ENCODE data around the gene TARBP2.
A peak's percentile ranks its signal among the peaks of the same experiment; 100 is the strongest.

TARBP2 gene

GRCh38 chr12:53451661-53452158 lies 49.4 kb upstream of the TARBP2 start, which contains the start of gene PCBP2:
TSS of gene PCBP2 (plus strand) at chr12:53452102. CDS start at chr12:53454801, 2,699 bp downstream.
- TF ChIP-seq TCF4 (CRISPR knock-in tag; IDR thresholded peaks at IDR 0.05; ENCODE audit: borderline replicate concordance) (no peak), GLIS3 (CRISPR knock-in tag; IDR thresholded peaks at IDR 0.05) (no peak), ESRRG (CRISPR knock-in tag; IDR thresholded peaks at IDR 0.05) (no peak), SNAI2 (CRISPR knock-in tag; IDR thresholded peaks at IDR 0.05) (no peak)
- peak; percentile 96 for ATAC-seq

- peak; percentile 68 for ATAC-seq
- TF ChIP-seq ISL1 (CRISPR knock-in tag; IDR thresholded peaks at IDR 0.05) (no peak), RARB (CRISPR knock-in tag; IDR thresholded peaks at IDR 0.05) (no peak), GLIS3 (CRISPR knock-in tag; IDR thresholded peaks at IDR 0.05) (no peak), ZC3H10 (CRISPR knock-in tag; IDR thresholded peaks at IDR 0.05) (no peak), PPARA (CRISPR knock-in tag; IDR thresholded peaks at IDR 0.05; ENCODE audit: borderline replicate concordance) (no peak), OSR1 (CRISPR knock-in tag; IDR thresholded peaks at IDR 0.05) (no peak), CREB5 (CRISPR knock-in tag; IDR thresholded peaks at IDR 0.05; ENCODE audit: low read depth) (0 out of 2 replicates have a peak, but pooled peaks have one; percentile 15), ZNF565 (CRISPR knock-in tag; conservative IDR thresholded peaks at IDR 0.05; ENCODE audit: low read depth) (no peak), CSRNP3 (CRISPR knock-in tag; IDR thresholded peaks at IDR 0.05) (no peak), CSDC2 (CRISPR knock-in tag; IDR thresholded peaks at IDR 0.05) (no peak), ZNF8 (CRISPR knock-in tag; IDR thresholded peaks at IDR 0.05) (0 out of 2 replicates have a peak, but pooled peaks have one; percentile 14), PATZ1 (CRISPR knock-in tag; IDR thresholded peaks at IDR 0.05; ENCODE audit: borderline replicate concordance) (peak; percentile 90; the same call in 1 of the 2 replicates), TCF4 (CRISPR knock-in tag; IDR thresholded peaks at IDR 0.05; ENCODE audit: borderline replicate concordance) (no peak), POU6F1 (CRISPR knock-in tag; IDR thresholded peaks at IDR 0.05; ENCODE audit: borderline replicate concordance, low read depth) (no peak), TOX (CRISPR knock-in tag; IDR thresholded peaks at IDR 0.05; ENCODE audit: borderline replicate concordance) (no peak), SNAI2 (CRISPR knock-in tag; IDR thresholded peaks at IDR 0.05) (no peak), ESRRG (CRISPR knock-in tag; IDR thresholded peaks at IDR 0.05) (no peak), BACH2 (CRISPR knock-in tag; IDR thresholded peaks at IDR 0.05; ENCODE audit: borderline replicate concordance) (no peak), ZFP3 (CRISPR knock-in tag; IDR thresholded peaks at IDR 0.05) (no peak), ZFP30 (CRISPR knock-in tag; IDR thresholded peaks at IDR 0.05) (no peak), ARNTL (CRISPR knock-in tag; IDR thresholded peaks at IDR 0.05; ENCODE audit: borderline replicate concordance, low read depth) (no peak)
Observed at GRCh38 chr12:53452159-53453077, 48.7 kb upstream of the TARBP2 start.

GRCh38 chr12:53453953-53454640 lies 47.0 kb upstream of the TARBP2 start:
- ATAC-seq = no peak
- TF ChIP-seq BACH2 (CRISPR knock-in tag; IDR thresholded peaks at IDR 0.05; ENCODE audit: borderline replicate concordance) (no peak), RARB (CRISPR knock-in tag; IDR thresholded peaks at IDR 0.05) (no peak; the same call in 1 of the 2 replicates), POU6F1 (CRISPR knock-in tag; IDR thresholded peaks at IDR 0.05; ENCODE audit: borderline replicate concordance, low read depth) (no peak), CSRNP3 (CRISPR knock-in tag; IDR thresholded peaks at IDR 0.05) (no peak), ZNF8 (CRISPR knock-in tag; IDR thresholded peaks at IDR 0.05) (no peak), ZFP3 (CRISPR knock-in tag; IDR thresholded peaks at IDR 0.05) (no peak), GLIS3 (CRISPR knock-in tag; IDR thresholded peaks at IDR 0.05) (no peak), TCF4 (CRISPR knock-in tag; IDR thresholded peaks at IDR 0.05; ENCODE audit: borderline replicate concordance) (no peak), ARNTL (CRISPR knock-in tag; IDR thresholded peaks at IDR 0.05; ENCODE audit: borderline replicate concordance, low read depth) (no peak), TSHZ2 (CRISPR knock-in tag; IDR thresholded peaks at IDR 0.05) (no peak)

Data from SK-N-SH treated with all-trans-retinoic acid at 6 μM for 48 hours (cell line).